Activated CD8-positive, alpha-beta memory T cell treated with anti-CD3 and anti-CD28 coated beads, Interleukin-2, amount 50 U/mL, for 4 hours (primary cell): ENCODE results near the gene GPRC5C.
"Not testable (repeated sequence)": the region's sequence is repeated elsewhere in the genome, so short reads cannot be mapped to it uniquely, and the experiment has no call there.

Experiments
- DNase-seq: peaks from one replicate; pipeline ENCODE4 v3.0.0-alpha.2; 2020

GPRC5C gene

DNA sequence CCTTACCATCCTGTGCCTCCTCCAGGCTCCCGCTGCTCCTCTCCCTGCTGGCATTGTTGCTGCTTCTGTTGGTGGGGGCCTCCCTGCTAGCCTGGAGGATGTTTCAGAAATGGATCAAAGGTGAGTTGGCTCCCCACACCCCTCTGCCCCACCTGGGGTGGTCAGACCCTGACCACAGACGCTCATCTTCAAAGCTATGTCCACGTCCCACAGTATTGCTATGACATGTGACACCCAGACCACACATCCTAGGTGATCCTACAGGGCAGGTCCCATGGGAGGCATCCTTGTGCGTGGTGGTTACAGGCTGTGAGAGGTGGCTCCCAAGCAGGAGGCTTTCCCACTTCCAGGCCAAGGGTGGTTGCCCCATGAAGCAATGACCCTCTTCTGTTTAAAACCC is 45.5 kb downstream of the GPRC5C start:
- no peak for DNase-seq

DNA sequence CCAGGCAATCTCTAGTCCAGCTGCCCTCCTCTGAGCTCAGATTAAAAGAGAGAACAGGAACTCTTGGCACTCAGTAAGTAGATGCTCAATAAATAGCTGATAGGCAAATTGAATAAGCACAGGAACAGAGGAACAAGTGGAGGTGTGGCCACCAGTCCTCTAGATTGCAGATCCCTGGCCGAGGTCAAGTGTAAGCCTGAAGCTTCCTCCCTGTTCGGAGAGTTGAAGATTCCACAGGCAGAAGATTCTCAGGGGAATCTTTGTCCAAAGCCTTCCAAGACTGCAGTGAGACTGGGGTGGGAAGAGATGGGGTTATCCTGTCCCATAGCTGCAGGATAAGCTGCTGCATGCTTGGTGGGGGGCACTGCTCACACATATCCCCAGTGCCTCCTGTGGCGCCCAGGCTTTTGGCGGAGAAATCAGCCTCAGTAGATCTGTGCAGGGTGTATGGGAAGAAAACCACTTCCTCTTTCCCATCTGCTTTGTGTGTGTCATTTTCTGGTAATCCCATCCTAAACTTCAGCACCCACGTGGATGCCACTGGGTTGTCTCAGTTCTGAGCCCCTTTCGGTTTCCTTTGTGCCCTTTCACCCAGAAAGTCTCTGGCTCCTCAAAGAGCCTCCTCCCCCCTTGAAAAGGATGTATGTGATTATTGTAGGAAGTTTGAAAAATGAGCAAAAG is 46.7 kb downstream of the GPRC5C start:
- no peak for DNase-seq

DNA sequence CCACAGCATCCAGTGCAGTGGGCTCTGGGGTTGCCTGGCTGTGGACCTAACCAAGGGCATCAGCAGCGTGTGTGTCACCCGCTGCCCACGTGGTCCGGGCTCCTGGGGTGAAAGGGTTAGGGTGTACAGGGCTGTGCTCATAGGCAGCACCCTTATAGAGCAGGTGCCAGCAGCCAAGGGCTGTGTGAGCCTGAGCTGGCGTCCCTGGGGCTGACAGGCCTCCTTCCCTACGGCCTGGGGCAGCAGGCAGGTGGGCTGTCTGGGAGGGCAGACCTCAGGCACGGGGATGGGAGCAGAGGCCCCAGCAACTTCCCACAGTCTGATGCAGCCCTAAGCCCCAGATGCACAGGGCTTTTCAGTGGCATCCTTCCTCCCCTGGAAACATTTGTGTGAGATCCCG is 48.4 kb downstream of the GPRC5C start:
- DNase-seq, result no peak

DNA sequence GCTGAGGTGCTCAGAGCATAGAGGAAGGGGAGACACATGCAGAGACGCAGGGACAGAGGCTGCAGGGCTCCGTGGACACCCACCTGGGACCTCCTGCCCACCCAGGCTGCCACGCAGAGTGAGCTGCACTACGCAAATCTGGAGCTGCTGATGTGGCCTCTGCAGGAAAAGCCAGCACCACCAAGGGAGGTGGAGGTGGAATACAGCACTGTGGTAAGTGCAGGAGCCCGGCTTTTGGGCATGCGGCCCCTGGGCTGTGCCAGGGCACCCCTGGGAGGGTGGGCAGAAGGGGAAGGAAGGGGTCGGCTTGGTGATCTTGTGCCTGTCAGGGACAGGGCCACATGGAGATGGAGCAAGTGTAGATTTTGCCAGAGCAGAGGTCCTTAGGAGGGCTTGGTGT is 49.7 kb downstream of the GPRC5C start:
- no peak for DNase-seq

DNA sequence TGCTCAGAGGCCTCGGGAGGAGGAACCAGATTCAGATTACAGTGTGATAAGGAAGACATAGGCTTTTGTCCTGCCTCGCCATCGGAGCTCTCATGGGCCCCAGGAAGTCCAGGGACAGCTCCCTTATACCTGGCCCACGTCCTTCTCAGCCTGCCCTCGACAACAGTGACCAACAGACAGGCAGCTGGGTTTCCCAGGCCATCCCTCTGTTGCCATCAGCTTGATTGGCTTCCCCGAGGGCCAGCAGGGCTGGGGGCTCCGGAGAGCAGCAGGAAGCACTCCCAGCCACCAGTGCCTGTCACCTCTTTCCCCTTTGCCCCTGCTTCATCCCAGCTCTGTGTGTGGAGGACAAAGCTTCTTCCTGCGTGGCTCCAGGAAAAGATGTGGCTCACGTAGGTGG is 52.2 kb downstream of the GPRC5C start:
- DNase-seq, result no peak

DNA sequence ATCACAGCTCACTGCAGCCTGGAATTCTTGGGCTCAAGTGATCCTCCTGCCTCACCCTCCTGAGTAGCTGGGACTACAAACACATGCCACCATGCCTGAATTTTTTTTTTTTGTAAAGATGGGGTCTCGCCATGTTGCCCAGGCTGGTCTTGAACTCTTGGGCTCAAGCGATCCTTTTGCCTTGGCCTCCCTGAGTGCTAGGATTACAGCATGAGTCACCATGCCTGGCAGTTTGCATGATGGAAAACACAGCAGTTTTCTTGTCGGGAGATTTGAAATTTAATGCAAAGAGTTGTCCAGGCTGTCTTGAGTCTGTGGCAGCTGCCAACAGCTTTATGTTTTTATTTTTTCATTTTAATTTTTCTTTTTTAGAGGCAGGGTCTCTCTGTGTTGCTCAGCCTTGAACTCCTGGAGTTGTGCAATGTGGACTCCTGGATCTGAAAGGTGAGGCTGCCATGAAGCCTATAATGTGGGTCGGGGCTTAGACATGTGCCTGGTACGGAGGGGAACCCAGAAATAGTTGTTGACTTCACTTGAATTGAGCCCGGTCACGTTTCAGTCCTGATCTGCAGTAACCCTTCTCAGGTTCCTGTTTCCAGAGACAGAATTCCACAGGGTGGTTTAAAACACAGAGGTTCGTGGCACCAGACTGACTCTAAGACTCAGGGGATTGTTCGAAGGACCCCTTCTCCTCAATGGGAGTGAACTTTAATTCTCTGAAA is 53.3 kb downstream of the GPRC5C start:
- no peak for DNase-seq

DNA sequence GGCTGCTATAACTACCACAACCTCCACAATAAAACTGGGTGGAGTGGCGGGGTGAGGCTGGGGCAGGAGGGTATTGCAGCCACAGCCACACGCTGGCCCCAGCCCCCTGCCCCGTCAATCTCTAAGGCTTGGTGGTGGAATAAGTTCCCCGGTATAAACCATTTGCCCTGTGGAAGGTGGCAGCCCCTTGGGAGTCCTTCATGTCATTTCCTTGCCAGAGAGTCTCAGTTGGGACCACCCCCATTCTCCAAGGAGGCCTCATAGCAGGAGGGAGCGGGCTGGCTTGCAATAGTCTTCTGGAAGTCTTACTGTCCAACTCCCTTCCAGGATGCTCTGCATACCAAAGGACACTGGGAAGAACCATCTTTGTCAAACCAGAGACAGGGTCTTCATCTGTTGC is 54.0 kb downstream of the GPRC5C start:
- DNase-seq, result no peak

DNA sequence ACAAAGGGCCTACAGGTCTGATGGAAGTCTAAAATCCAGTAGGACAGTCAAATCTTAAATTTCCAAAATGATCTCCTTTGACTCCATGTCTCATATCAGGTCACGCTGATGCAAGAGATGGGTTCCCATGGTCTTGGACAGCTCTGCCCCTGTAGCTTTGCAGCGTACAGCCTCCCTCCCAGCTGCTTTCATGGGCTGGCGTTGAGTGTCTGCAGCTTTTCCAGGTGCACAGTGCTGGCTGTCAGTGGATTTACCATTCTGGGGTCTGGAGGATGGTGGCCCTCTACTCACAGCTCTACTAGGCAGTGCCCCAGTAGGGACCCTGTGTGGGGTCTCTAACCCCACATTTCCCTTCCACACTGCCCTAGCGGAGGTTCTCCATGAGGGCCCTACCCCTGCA is 56.4 kb downstream of the GPRC5C start:
- not testable (repeated sequence) for DNase-seq

DNA sequence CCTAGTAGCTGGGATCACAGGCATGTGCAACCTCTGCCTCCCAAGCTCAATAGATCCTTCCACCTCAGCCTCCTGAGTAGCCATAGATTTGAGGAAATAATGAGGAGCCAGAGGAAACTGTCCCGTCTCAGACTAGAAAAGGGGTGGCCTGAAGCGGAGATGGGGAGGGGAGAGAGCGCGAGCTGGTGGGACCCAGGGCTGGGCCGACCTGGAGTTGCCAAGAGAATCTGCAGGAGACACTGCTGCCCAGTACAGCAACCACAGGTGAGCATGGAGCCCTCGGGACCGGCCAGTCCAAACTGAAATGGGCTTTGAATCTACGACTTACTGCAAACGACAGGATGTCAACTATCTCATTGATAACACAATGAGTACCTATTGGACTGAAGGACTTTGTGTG is 58.8 kb downstream of the GPRC5C start:
- no peak for DNase-seq

DNA sequence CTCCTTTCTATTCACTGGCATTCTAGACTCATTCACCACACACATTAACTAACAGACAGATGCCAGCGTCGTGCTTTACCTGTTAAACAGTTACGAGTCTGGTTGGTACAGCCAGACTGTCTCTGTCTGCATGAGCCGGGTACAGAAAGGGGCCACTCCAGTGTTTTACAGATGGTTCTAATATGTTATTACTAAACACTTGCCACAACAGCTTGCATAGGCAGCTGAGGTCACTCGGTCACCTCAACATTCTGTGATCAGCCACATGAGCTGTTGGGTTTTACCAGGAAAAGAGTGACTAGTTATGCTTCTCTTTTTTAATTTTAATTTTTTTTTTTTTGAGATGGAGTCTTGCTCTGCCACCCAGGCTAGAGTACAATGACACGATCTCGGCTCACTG is 59.7 kb downstream of the GPRC5C start:
- DNase-seq, result no peak

DNA sequence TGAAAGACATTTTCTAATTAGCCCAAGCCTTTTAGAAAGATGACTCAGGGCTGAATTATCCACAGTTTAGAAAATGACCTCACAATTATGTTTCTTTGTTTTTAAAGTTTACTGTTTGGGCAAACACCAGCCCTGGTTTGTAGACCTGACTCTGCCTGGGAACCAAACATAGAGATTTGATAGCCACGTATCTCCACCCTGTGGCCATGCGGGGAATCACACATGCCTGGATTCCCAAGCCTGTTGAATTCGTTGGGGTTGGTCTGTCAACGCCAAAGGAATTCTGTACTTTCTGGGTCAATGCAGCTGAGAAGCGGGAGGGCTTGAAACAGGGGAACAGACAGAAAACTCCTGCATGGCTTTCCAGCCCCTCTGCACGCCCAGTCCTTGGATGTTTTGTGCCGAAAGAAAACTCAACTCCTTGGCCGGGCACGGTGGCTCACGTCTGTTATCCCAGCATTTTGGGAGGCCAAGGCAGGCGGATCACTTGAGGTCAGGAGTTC is 61.5 kb downstream of the GPRC5C start:
- DNase-seq, result peak; percentile 71
